Pons (tissue), 1 donor: ENCODE data around the gene DLX1.
A peak's percentile ranks its signal among the peaks of the same experiment; 100 is the strongest.
"Not testable (repeated sequence)": the region's sequence is repeated elsewhere in the genome, so short reads cannot be mapped to it uniquely, and the experiment has no call there.

ENCODE experiments used
- DNase-seq: peaks from one replicate; pipeline ENCODE4 v3.0.0-alpha.2; 2016; ENCODE audit warnings: low spot score

The DLX1 gene

DNA sequence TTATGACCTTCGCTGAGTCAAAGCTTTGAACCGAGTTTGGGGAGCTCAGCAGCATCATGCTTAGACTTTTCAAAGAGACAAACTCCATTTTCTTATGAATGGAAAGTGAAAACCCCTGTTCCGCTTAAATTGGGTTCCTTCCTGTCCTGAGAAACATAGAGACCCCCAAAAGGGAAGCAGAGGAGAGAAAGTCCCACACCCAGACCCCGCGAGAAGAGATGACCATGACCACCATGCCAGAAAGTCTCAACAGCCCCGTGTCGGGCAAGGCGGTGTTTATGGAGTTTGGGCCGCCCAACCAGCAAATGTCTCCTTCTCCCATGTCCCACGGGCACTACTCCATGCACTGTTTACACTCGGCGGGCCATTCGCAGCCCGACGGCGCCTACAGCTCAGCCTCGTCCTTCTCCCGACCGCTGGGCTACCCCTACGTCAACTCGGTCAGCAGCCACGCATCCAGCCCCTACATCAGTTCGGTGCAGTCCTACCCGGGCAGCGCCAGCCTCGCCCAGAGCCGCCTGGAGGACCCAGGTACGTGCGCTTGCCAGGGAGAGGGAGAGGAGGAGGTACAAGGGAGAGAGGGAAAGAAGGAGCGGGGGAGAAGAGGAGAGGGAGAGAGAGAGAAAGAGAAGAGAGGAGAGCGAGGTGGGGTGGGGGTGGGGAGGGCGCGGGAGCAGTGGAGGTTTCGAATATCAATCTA is at the start of gene DLX1:
TSS of gene DLX1 (plus strand) at position 48 of the 700 bp plus-strand sequence. CDS start at position 219, 171 bp downstream.
- no peak for DNase-seq

GRCh38 chr2:172038121-172038520 is 47.2 kb upstream of the DLX1 start:
- DNase-seq: no peak

GRCh38 chr2:172038604-172039003 is 46.7 kb upstream of the DLX1 start:
- DNase-seq: no peak

GRCh38 chr2:172039011-172039704 is 46.1 kb upstream of the DLX1 start:
- no peak for DNase-seq

DNA sequence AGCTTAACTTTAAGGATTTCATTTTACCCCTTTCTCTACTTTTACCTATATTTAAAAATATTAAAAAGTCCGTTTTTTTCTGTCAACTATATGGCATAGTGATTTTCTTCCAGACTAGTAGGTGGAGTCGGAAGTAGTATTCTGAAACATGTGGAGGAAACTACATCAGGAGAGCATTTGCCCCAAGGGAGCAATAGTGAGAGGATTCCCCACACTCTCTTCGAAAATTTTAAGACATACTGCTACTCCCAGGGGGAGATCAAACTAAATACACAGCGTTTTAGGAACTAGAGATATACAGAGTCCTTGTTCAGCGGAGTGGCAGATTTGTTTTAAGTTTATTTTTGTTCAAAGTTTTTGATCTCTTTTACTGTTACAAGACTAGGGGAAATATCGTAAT is 45.0 kb upstream of the DLX1 start:
- no peak for DNase-seq

DNA sequence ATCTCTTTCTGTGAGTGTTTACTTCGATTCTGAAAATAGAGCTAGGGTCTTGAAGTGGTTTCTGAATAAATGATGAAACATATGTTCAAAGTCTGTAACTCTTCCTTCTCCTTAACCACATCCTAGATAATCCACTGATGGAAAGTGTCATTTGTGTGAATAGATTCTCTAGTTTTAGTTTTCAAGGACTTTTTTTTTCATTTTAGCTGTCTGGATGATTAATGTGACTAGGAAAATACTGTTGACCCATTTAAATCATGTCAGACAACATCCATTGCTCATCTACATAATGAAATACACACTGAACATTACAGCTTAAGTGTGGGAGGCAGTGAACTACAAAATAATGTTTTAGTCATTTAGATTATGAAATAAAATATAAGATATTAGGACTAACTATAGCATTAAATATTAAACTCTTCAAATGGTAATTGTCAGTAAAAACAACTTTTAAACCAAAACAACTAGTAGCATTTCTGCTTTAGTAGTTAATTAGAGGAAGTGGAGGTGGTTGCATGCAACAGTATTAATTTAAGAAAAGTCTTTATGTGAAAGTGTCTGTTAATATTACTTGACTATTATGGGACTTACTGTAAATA is 39.1 kb upstream of the DLX1 start:
- DNase-seq: no peak

GRCh38 chr2:172046866-172047565 is 38.3 kb upstream of the DLX1 start:
- no peak for DNase-seq

GRCh38 chr2:172047566-172048507 is 37.5 kb upstream of the DLX1 start:
- no peak for DNase-seq

DNA sequence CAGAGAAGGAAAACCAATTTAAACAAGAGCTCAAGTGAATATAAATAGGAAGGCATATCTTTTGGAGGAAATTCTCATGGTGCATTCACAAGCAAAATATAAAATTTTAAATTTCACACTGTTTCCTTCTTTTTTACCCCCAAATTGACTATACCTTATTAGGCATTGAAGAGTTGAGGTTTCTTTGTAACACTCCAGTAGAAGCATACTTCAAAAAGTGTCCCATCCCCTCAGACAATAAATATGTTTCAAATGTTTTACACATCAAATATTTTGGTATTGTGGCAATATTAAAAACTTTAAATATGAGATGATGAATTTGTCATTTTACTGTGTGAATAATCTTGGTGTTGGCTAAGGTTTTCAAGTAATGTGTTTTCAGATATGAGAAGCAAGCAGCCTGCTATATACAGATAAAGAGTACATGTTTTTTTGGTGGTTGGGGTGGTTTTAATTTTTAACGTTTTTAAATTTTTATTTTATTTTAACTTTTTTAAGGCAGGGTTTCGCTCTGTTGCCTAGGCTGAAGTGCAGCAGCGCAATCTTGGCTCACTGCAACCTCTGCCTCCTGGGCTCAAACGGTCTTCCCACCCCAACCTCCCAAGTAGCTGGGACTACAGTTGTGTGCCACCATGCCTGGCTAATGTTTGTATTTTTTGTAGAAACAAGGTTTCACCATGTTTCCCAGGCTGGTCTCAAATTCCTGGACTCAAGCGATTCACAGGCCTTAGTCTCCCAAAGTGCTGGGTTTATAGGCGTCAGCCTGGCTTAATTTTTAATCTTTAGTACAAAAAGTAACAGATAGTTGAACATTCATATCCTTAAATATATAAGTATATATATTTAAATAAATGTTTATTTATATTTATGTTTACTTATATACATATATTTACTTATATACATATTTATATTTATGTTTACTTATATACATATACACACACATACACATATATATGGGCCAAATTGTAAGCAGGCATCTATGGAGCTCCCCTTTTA is 36.5 kb upstream of the DLX1 start:
- DNase-seq: no peak

DNA sequence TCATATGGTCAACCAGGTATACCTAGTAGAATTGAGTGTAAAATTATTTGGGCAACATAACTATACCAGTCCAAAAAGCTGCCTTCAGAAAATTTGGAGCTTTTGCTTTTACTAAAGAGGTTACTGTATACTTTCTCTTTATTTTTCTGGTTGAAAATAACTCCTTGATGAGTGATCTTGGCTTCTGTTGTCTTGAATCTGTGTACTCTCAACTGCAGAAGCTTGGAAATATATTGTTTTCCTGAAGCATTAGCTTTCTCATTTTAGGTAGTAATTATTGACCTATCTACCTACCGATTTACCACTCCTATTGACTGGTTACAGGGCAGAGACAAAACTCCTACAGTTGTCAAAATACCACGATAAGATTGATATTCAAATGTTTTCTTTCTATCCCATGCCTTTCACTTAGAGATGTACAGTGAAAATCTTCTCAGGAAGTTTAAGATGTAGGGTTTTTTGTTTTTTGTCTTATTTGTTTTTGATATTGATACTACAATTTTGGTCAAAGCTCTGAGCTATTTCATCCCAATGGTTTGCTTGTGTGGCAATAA is 35.7 kb upstream of the DLX1 start:
- no peak for DNase-seq

DNA sequence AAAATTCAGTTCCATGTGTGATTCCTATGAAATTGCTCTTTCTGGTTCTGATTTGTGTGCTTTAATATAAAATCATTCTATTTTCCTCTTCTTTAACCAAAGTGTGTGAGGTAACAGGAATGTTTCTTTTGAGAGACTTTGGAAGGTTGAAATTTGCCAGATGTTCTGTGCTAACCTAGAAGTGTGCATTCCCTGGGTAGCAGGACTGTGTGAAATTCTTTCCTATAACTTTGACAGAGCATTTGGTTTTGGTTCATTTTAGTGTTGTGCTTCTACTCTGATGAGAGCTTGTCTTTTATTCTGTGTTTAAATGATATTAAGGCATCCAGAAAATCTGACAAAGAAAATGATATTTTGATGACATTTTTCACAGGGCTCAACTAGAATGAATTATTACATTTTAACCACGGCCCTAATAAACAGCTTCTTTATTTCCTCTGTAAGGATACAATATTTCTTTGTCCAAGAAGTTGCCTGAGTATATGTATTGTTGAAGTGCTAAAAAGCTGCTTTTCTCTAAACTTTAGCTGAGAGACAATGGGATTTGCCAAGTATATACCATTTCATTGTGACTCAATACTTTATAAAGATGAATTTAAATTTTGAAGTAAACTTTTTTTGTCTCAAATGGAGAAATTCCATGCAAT is 34.7 kb upstream of the DLX1 start:
- DNase-seq: peak; percentile 23

DNA sequence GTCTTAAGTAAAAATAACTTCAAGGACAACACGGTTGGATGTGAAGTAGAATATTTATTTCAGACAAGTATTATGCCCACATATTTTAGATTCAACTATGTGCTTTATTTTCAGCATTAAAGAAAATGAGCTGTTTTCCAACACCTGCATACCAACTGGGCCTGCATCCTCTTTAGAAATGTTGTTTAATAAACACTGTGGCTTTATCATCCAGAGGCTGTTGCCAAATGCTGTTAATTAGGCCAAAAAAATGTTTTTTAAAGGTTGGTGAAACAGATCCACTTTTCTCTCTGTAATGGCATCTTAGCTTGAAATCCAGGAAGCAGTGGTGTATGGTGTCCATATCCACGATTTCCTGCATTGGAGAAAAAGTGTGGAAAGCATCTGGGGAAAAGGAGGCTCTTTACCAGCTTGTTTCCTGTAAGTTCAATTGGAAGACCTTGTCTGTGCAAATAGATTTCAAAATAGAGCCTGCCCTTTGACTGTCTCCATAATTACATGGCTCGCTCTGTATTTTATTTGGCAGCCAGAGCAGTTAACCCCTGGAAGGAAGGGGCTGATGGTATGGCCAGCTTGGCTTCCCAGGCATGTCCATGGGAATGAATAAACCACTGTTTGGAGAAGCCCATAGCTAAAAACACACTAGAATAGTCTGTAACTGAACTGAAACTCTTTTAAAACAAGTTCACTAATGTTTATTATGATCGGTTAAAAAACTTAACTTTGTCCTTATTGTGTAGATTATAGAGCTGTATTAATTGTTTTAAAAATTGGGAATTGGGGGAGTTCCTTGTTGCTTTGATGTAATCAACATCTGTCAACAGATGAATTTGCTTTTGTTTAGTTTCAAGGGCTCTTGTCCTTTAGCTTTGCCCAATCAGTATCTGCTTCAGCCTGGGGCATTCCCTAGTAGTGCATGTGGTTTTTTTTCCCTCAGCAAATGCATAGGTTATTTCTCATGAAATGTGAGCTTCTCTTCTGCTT is 33.0 kb upstream of the DLX1 start:
- DNase-seq: peak; percentile 20

GRCh38 chr2:172053486-172053885 is 31.8 kb upstream of the DLX1 start:
- no peak for DNase-seq

DNA sequence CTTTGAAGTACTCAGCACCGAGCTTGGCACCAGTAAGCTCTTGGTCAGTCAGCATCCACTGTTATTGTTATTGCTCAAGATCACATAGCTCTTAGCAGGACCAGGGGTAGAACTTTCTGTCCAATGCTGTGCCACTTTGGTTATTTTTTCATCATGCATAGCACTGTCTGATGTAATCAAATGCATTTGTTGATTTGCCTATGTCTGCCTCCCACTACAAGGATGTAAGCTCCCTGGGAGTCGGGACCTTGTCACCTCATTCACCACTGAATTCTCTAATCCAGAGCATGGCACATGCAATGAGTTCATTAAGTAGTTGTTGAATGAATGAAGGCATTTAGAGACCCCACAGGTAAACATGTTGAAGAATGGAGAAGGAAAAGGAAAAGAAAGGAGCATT is 29.0 kb upstream of the DLX1 start:
- no peak for DNase-seq

DNA sequence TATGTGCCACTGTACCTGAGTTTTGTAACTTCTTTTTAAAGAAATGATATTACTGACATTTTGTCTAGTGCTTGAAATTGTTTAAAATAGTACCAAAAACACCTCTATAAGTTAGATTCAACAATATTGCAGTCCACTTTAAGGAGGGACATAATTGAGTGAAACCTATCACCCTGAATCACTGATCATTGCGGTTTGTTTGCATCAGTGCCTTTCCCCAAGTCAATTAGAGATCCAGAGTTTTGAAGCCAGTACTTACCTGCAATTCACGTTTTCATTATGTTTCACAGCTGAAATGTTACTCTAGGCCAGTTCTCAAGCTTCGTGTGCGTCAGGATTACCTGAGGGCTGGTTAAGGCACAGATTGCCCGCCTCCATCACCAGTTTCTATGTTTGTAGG is 26.6 kb upstream of the DLX1 start:
- DNase-seq: no peak

DNA sequence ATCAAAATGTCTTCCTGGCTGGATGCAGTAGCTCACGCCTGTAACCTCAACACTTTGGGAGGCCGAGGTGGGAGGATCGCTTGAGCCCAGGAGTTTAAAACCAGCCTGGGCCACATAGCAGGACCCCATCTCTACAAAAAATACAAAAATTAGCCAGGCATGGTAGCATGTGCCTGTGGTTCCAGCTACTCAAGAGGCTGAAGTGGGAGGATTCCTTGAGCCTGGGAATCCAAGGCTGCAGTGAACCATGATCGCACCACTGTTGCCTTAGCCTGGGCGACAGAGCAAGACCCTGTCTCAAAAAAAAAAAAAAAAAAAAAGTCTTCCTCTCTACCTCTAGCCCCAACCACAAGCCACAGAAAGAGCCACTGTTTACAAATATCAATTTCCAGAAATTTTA is 25.2 kb upstream of the DLX1 start:
- not testable (repeated sequence) for DNase-seq

DNA sequence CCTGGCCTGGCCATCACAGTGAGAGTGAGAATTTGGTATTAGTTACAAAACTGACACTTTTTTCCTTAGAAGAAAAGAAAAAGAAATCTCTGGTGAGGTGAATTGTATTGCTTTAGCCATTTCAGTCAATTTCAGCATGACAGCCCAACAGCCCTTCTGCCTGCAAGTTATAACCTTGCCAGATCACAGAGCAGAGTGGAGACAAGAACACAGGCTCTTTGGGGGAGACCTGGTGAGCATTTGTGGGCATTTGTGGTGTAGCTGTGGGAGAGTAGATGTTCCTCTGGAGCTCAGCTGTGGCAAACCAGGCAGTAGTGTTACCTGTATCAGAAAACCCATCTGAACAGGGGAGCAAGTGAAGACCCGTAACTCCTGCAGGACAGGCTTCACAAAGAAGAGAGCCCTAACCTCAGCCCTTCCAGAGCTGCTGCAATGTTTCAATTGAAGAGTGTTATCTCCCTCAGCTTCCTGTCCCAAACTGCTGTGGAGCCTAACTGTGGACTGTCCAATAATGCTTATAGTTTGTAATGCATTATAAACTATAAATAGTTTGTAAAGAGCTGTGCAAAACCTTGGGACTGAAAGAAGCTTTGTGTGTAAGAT is 22.8 kb upstream of the DLX1 start:
- DNase-seq: no peak

GRCh38 chr2:172063446-172063845 is 21.9 kb upstream of the DLX1 start:
- no peak for DNase-seq
